Keratinocyte (primary cell): ENCODE measurements around the gene NMD3.

Experiments
- EZH2 ChIP-seq: IDR thresholded peaks from one replicate; pipeline ENCODE4 v1.6.1; 2012; ENCODE audit warnings: inconsistent platforms, mild to moderate bottlenecking, low read length, moderate library complexity
- TF ChIP-seq, protein P1 (sequence below), 3 experiments: IDR thresholded peaks in 1 of 3; conservative IDR thresholded peaks in 1 of 3; optimal IDR thresholded peaks in 1 of 3; 2 replicates in 2 of 3; 3 replicates in 1 of 3; pipeline versions ENCODE3 to v1.5.1; 2011; ENCODE audit warnings: low read length in 3 of 3, mild to moderate bottlenecking in 3 of 3, moderate library complexity in 2 of 3, control low read depth in 1 of 3, inconsistent platforms in 1 of 3; ENCODE audit not compliant: insufficient read depth in 2 of 3; ENCODE audit errors: extremely low read depth in 1 of 3

DNA sequence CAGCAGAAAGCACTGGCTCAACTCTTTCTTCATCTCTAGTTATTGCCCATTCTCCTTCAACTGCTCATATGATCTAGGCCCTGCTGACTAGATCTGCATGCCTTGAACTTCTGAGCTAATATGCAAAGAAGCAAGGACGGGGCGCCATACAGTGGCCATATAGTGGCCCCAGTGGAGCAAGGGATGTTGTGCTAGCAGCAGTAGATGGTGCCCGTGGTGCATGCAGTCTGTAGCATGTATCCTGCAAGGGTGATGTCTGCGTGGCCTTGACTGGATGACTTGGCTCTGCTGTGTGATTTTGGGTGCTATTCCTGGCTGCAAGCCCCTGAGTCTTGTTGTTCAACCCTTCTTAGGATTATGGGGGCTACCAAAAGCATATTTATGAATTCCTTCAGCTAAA is 12.2 kb upstream of the NMD3 start:
- TF ChIP-seq, protein P1, sequence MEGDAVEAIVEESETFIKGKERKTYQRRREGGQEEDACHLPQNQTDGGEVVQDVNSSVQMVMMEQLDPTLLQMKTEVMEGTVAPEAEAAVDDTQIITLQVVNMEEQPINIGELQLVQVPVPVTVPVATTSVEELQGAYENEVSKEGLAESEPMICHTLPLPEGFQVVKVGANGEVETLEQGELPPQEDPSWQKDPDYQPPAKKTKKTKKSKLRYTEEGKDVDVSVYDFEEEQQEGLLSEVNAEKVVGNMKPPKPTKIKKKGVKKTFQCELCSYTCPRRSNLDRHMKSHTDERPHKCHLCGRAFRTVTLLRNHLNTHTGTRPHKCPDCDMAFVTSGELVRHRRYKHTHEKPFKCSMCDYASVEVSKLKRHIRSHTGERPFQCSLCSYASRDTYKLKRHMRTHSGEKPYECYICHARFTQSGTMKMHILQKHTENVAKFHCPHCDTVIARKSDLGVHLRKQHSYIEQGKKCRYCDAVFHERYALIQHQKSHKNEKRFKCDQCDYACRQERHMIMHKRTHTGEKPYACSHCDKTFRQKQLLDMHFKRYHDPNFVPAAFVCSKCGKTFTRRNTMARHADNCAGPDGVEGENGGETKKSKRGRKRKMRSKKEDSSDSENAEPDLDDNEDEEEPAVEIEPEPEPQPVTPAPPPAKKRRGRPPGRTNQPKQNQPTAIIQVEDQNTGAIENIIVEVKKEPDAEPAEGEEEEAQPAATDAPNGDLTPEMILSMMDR (optimal IDR thresholded peaks at IDR 0.05 in 1 of 3, IDR thresholded peaks at IDR 0.05 in 1 of 3, conservative IDR thresholded peaks at IDR 0.05 in 1 of 3; ENCODE audit: extremely low read depth in 1 of 3, insufficient read depth in 2 of 3, low read length in 3 of 3) = no peak
- no peak for TF ChIP-seq EZH2
